ENCODE results near the gene LCN6. TPM values are rescaled to one million over a fixed set of nuclear protein-coding genes. Genes with fewer than 3 reads are reported as not detected.
"Not testable (repeated sequence)": the region's sequence is repeated elsewhere in the genome, so short reads cannot be mapped to it uniquely, and the experiment has no call there.

The LCN6 gene
- not detected in 2 replicates for total RNA-seq (2022)
- Bru-seq, nascent RNA = not detected
- BruChase-seq, experiment 1, labeled RNA remaining after a 6-hour chase = not detected
- BruChase-seq, experiment 2, labeled RNA remaining after a 2-hour chase = not detected
- long read RNA-seq = 0 reads

DNA sequence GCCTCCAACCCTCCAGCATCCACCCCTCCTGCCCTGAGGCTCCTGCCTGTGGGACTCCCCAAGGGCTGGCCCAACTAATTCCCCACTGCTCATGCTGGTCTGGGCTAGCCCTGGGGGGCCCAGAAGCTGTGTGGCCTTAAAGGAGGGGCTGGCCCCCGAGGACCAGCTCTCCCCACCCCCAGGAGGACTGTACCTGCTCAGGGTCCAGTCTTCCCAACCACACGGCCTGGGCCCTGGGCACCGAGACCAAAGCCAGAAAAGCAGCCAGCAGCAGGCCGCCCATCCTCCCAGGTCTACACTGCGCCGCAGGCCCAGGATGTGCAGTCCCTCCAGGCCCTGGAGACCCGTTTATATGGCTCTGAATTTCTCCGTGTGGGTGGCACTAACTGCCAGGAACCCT, at the start of gene LCN6:
LCN6 (minus strand) TSS at position 325 of the 400 bp plus-strand sequence; CDS start at position 283, 42 bp downstream.
- H3K27me3 Mint-ChIP-seq (ENCODE audit: insufficient read depth, unreplicated experiment) = peaks cover 21% of the 10 kb centered on the region
- CTCF ChIA-PET = interaction anchor here (0.5 to 0.6 kb wide), 2 partner anchors 9 to 212 kb away, joined by 3 read pairs; no protein-coding TSS in a partner anchor
- H3K27ac Mint-ChIP-seq (ENCODE audit: low read depth, unreplicated experiment) = no peak within 1 kb of the TSS
- no peak for TF ChIP-seq CTCF (IDR thresholded peaks at IDR 0.05; ENCODE audit: unreplicated experiment)
- no peak for DNase-seq (ENCODE audit: unreplicated experiment)
- POLR2A ChIA-PET = no interaction called here
- no peaks in the 10 kb centered on the region for H3K4me1 Mint-ChIP-seq (ENCODE audit: insufficient read depth, unreplicated experiment)
- intact Hi-C loops (cut with micrococcal nuclease) = no loop called here
- H3K9me3 Mint-ChIP-seq (ENCODE audit: unreplicated experiment) = peaks cover 15% of the 10 kb centered on the region
- no TSS peak for BruUV-seq (replicated peaks)
- H3K36me3 Mint-ChIP-seq (ENCODE audit: insufficient read depth, unreplicated experiment) = no peaks in the 10 kb centered on the region
- no peak within 1 kb of the TSS for H3K4me3 Mint-ChIP-seq (ENCODE audit: unreplicated experiment)

GRCh38 chr9:136796775-136797347, 48.5 kb upstream of the LCN6 start:
- POLR2A ChIA-PET; BruUV-seq (replicated peaks); H3K27me3 Mint-ChIP-seq (ENCODE audit: insufficient read depth, unreplicated experiment); H3K9me3 Mint-ChIP-seq (ENCODE audit: unreplicated experiment); H3K27ac Mint-ChIP-seq (ENCODE audit: low read depth, unreplicated experiment); CTCF ChIA-PET; DNase-seq (ENCODE audit: unreplicated experiment); H3K4me3 Mint-ChIP-seq (ENCODE audit: unreplicated experiment); intact Hi-C loops (cut with micrococcal nuclease): not testable (repeated sequence)
- H3K36me3 Mint-ChIP-seq (ENCODE audit: insufficient read depth, unreplicated experiment) = peaks cover 29% of the 10 kb centered on the region
- peaks cover 14% of the 10 kb centered on the region for H3K4me1 Mint-ChIP-seq (ENCODE audit: insufficient read depth, unreplicated experiment)

DNA sequence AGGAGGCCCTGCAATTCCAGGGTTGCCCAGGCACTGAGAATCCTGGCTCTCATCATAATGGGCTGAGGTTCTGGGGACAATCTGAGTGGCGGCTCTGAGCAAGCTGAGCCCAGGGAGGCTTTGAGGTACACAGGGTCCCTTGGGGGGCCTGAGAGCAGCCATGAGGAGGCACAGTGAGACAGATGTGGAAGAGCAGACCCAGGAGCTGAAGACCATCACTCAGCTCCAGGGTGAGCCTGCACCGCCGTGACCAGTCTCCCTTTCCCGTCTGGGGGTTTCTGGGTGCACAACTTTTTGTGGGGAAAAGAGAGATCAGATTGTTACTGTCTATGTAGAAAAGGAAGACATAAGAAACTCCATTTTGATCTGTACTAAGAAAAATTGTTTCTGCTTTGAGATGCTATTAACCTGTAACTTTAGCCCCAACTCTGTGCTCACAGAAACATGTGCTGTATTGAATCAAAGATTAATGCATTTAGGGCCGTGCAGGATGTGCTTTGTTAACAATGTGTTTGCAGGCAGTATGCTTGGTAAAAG, 48.0 kb upstream of the LCN6 start, which contains the start of gene CCDC183:
CCDC183 (plus strand) TSS at position 101 of the 537 bp plus-strand sequence; CDS start at position 161, 60 bp downstream.
- Mint-ChIP-seq H3K4me1 (ENCODE audit: insufficient read depth, unreplicated experiment) (peaks cover 14% of the 10 kb centered on the region), H3K27ac (ENCODE audit: low read depth, unreplicated experiment) (no peak within 1 kb of the TSS), H3K36me3 (ENCODE audit: insufficient read depth, unreplicated experiment) (peaks cover 29% of the 10 kb centered on the region), H3K27me3 (ENCODE audit: insufficient read depth, unreplicated experiment) (no peaks in the 10 kb centered on the region), H3K4me3 (ENCODE audit: unreplicated experiment) (no peak within 1 kb of the TSS), H3K9me3 (ENCODE audit: unreplicated experiment) (no peaks in the 10 kb centered on the region)
- no peak for DNase-seq (ENCODE audit: unreplicated experiment)
- TF ChIP-seq CTCF (IDR thresholded peaks at IDR 0.05; ENCODE audit: unreplicated experiment) = no peak
- CTCF ChIA-PET = no interaction called here
- intact Hi-C loops (cut with micrococcal nuclease) = no loop called here
- POLR2A ChIA-PET = no interaction called here
- BruUV-seq (replicated peaks) = no TSS peak

- peaks cover 26% of the 10 kb centered on the region for H3K36me3 Mint-ChIP-seq (ENCODE audit: insufficient read depth, unreplicated experiment)
- no peaks in the 10 kb centered on the region for H3K9me3 Mint-ChIP-seq (ENCODE audit: unreplicated experiment)
- POLR2A ChIA-PET = interaction anchor here (1.0 kb wide), 1 partner anchor 690 kb away, joined by 3 read pairs; no protein-coding TSS in a partner anchor
- no peak overlapping the region for H3K27ac Mint-ChIP-seq (ENCODE audit: low read depth, unreplicated experiment)
- no TSS peak for BruUV-seq (replicated peaks)
- no peak for DNase-seq (ENCODE audit: unreplicated experiment)
- H3K27me3 Mint-ChIP-seq (ENCODE audit: insufficient read depth, unreplicated experiment) = no peaks in the 10 kb centered on the region
- peaks cover under 1% of the 10 kb centered on the region for H3K4me1 Mint-ChIP-seq (ENCODE audit: insufficient read depth, unreplicated experiment)
- CTCF ChIA-PET = interaction anchor here (0.6 to 0.8 kb wide), 2 partner anchors 169 to 305 kb away, joined by 3 to 4 read pairs; no protein-coding TSS in a partner anchor
- no peak overlapping the region for H3K4me3 Mint-ChIP-seq (ENCODE audit: unreplicated experiment)
- intact Hi-C loops (cut with micrococcal nuclease) = no loop called here
- no peak for TF ChIP-seq CTCF (IDR thresholded peaks at IDR 0.05; ENCODE audit: unreplicated experiment)
Observed at GRCh38 chr9:136795000-136795348, 46.6 kb upstream of the LCN6 start.

Measured in MCF 10A (cell line).